Mucosa of stomach (tissue), 1 donor: ENCODE data around the gene PEAK3.

Source experiments
- H3K27me3 ChIP-seq: one replicate; pipeline ENCODE4 v1.7.0; 2013; ENCODE audit warnings: mild to moderate bottlenecking, low read length; ENCODE audit not compliant: control insufficient read depth, insufficient read depth
- H3K36me3 ChIP-seq: one replicate; pipeline ENCODE4 v1.7.0; 2013; ENCODE audit warnings: low read length; ENCODE audit not compliant: control insufficient read depth, insufficient read depth
- H3K4me1 ChIP-seq: one replicate; pipeline ENCODE4 v1.7.0; 2013; ENCODE audit warnings: mild to moderate bottlenecking, low read length; ENCODE audit not compliant: control insufficient read depth, insufficient read depth
- H3K4me3 ChIP-seq: one replicate; pipeline ENCODE4 v1.7.0; 2013; ENCODE audit warnings: low read length
- H3K9ac ChIP-seq: one replicate; pipeline ENCODE4 v1.7.0; 2013; ENCODE audit warnings: mild to moderate bottlenecking, low read length, moderate library complexity
- H3K9me3 ChIP-seq: one replicate; pipeline ENCODE4 v1.7.0; 2013; ENCODE audit warnings: mild to moderate bottlenecking, low read length, moderate library complexity; ENCODE audit not compliant: control insufficient read depth
- donor health status: Pancreatic carcinoma.

Gene PEAK3

GRCh38 chr19:2247433-2248101, 34.4 kb downstream of the PEAK3 start:
- H3K4me3 ChIP-seq, result no peak overlapping the region
- no peak overlapping the region for H3K9ac ChIP-seq
- peaks cover 21% of the 10 kb centered on the region for H3K36me3 ChIP-seq
- peaks cover 19% of the 10 kb centered on the region for H3K4me1 ChIP-seq
- no peaks in the 10 kb centered on the region for H3K9me3 ChIP-seq
- peaks cover 42% of the 10 kb centered on the region for H3K27me3 ChIP-seq

GRCh38 chr19:2246801-2247361, 35.1 kb downstream of the PEAK3 start:
- H3K36me3 ChIP-seq, result peaks cover 21% of the 10 kb centered on the region

GRCh38 chr19:2246014-2246620, 35.9 kb downstream of the PEAK3 start:
- no peak overlapping the region for H3K9ac ChIP-seq
- no peak overlapping the region for H3K4me3 ChIP-seq
- peaks cover 21% of the 10 kb centered on the region for H3K36me3 ChIP-seq
- H3K27me3 ChIP-seq, result peaks cover 27% of the 10 kb centered on the region
- H3K9me3 ChIP-seq, result no peaks in the 10 kb centered on the region
- peaks cover 16% of the 10 kb centered on the region for H3K4me1 ChIP-seq

More at GRCh38 chr19:2246801-2247361, 35.1 kb downstream of the PEAK3 start:
- Histone ChIP-seq H3K4me3 (no peak overlapping the region), H3K9ac (no peak overlapping the region), H3K27me3 (peaks cover 35% of the 10 kb centered on the region), H3K4me1 (peaks cover 14% of the 10 kb centered on the region), H3K9me3 (no peaks in the 10 kb centered on the region)

GRCh38 chr19:2245273-2245672, 36.7 kb downstream of the PEAK3 start:
- no peak overlapping the region for H3K4me3 ChIP-seq
- no peaks in the 10 kb centered on the region for H3K9me3 ChIP-seq
- peaks cover 19% of the 10 kb centered on the region for H3K27me3 ChIP-seq
- peaks cover 22% of the 10 kb centered on the region for H3K4me1 ChIP-seq
- H3K9ac ChIP-seq, result no peak overlapping the region
- peaks cover 21% of the 10 kb centered on the region for H3K36me3 ChIP-seq

- Histone ChIP-seq H3K4me1 (peaks cover 28% of the 10 kb centered on the region), H3K36me3 (peaks cover 21% of the 10 kb centered on the region), H3K9ac (no peak overlapping the region)
These were observed 37.5 kb downstream of the PEAK3 start for GRCh38 chr19:2244486-2244885.

GRCh38 chr19:2244125-2244411, 37.9 kb downstream of the PEAK3 start:
- Histone ChIP-seq H3K4me3 (no peak overlapping the region), H3K27me3 (peaks cover 7% of the 10 kb centered on the region), H3K9me3 (no peaks in the 10 kb centered on the region), H3K36me3 (peaks cover 21% of the 10 kb centered on the region), H3K4me1 (peaks cover 30% of the 10 kb centered on the region), H3K9ac (no peak overlapping the region)

More at GRCh38 chr19:2244486-2244885, 37.5 kb downstream of the PEAK3 start:
- peaks cover 11% of the 10 kb centered on the region for H3K27me3 ChIP-seq
- no peaks in the 10 kb centered on the region for H3K9me3 ChIP-seq
- H3K4me3 ChIP-seq, result no peak overlapping the region

GRCh38 chr19:2243274-2244124, 38.5 kb downstream of the PEAK3 start:
- H3K27me3 ChIP-seq, result peaks cover 1% of the 10 kb centered on the region
- peak overlapping the region; percentile 10 for H3K9ac ChIP-seq
- no peaks in the 10 kb centered on the region for H3K9me3 ChIP-seq
- no peak overlapping the region for H3K4me3 ChIP-seq
- H3K36me3 ChIP-seq, result peaks cover 21% of the 10 kb centered on the region
- H3K4me1 ChIP-seq, result peaks cover 34% of the 10 kb centered on the region

- H3K4me1 ChIP-seq, result peaks cover 39% of the 10 kb centered on the region
- H3K36me3 ChIP-seq, result peaks cover 21% of the 10 kb centered on the region
- no peaks in the 10 kb centered on the region for H3K9me3 ChIP-seq
- H3K27me3 ChIP-seq, result no peaks in the 10 kb centered on the region
- no peak overlapping the region for H3K9ac ChIP-seq
- H3K4me3 ChIP-seq, result no peak overlapping the region
These were observed 39.2 kb downstream of the PEAK3 start for GRCh38 chr19:2242816-2243215.

- Histone ChIP-seq H3K4me1 (peaks cover 43% of the 10 kb centered on the region), H3K9ac (no peak overlapping the region)
These were observed 39.9 kb downstream of the PEAK3 start for GRCh38 chr19:2242092-2242537.

GRCh38 chr19:2240881-2241760, 40.9 kb downstream of the PEAK3 start:
- Histone ChIP-seq H3K9ac (no peak overlapping the region), H3K36me3 (peaks cover 21% of the 10 kb centered on the region), H3K9me3 (no peaks in the 10 kb centered on the region), H3K4me1 (peaks cover 43% of the 10 kb centered on the region), H3K4me3 (no peak overlapping the region), H3K27me3 (no peaks in the 10 kb centered on the region)

More at GRCh38 chr19:2242092-2242537, 39.9 kb downstream of the PEAK3 start:
- H3K36me3 ChIP-seq, result peaks cover 21% of the 10 kb centered on the region
- H3K9me3 ChIP-seq, result no peaks in the 10 kb centered on the region
- H3K4me3 ChIP-seq, result no peak overlapping the region
- H3K27me3 ChIP-seq, result no peaks in the 10 kb centered on the region
